Tibial artery (tissue), 4 donors: ENCODE data around the gene CPSF2.

Source experiments
- DNase-seq, 2 donors: peaks; one replicate each; pipeline ENCODE4 v3.0.0-alpha.2; 2019
- H3K27ac ChIP-seq, 2 donors: fragments of 200-600 bp; sonication (generic) in 1 of 2; 1 replicate in 1 of 2; 2 replicates in 1 of 2; pipeline ENCODE4 v1.5.1; 2018 to 2019; ENCODE audit warnings: mild to moderate bottlenecking in 1 of 2
- H3K27me3 ChIP-seq, 2 donors: fragments of 200-600 bp; sonication (generic) in 1 of 2; one replicate each; pipeline versions ENCODE4 v1.5.1 to v1.6.0; 2016 to 2019
- H3K36me3 ChIP-seq, 3 donors: fragments of 200-600 bp; sonication (generic) in 2 of 3; one replicate each; pipeline ENCODE4 v1.5.1; 2016 to 2019; ENCODE audit warnings: mild to moderate bottlenecking in 2 of 3
- H3K4me1 ChIP-seq, 4 donors: fragments of 200-600 bp; sonication (generic) in 2 of 4; 1 replicate in 3 of 4; 2 replicates in 1 of 4; pipeline ENCODE4 v1.5.1; 2016 to 2019
- H3K4me3 ChIP-seq, 2 donors: fragments of 200-600 bp; sonication (generic) in 1 of 2; 1 replicate in 1 of 2; 2 replicates in 1 of 2; pipeline ENCODE4 v1.5.1; 2018 to 2019; ENCODE audit warnings: mild to moderate bottlenecking in 2 of 2
- H3K9me3 ChIP-seq, 3 donors: fragments of 200-600 bp; sonication (generic) in 1 of 3; one replicate each; pipeline ENCODE4 v1.5.1; 2016 to 2019
- CTCF ChIP-seq, 2 experiments: fragments of 200-600 bp in 1 of 2; fragments of 450-650 bp in 1 of 2; IDR thresholded peaks; one replicate each; pipeline ENCODE4 v1.5.1; 2017 to 2019; ENCODE audit warnings: antibody characterized with exemption in 2 of 2, mild to moderate bottlenecking in 1 of 2, moderate library complexity in 1 of 2
- intact Hi-C: fragments of 100-400 bp; cut with DNase I; formaldehyde crosslinking; loops from one replicate; pipeline ENCODE4 v1.15.0; 2023; ENCODE audit warnings: low total_unique reads

The CPSF2 gene

GRCh38 chr14:92134456-92134855 lies 12.7 kb downstream of the CPSF2 start:
- no peak for DNase-seq
- peaks cover 19 to 89% (median 82%) of the 10 kb centered on the region in 3 donors for H3K36me3 ChIP-seq
- no peak overlapping the region for H3K27ac ChIP-seq
- H3K27me3 ChIP-seq, result no peaks in the 10 kb centered on the region
- intact Hi-C loops, result loop anchor here (10.0 kb wide), 1 partner anchor 550 kb away; no protein-coding TSS in a partner anchor
- no peaks in the 10 kb centered on the region for H3K4me1 ChIP-seq
- H3K9me3 ChIP-seq, result no peaks in the 10 kb centered on the region
- no peak overlapping the region for H3K4me3 ChIP-seq
- TF ChIP-seq CTCF (IDR thresholded peaks at IDR 0.05), result no peak

GRCh38 chr14:92135269-92135668 lies 13.5 kb downstream of the CPSF2 start:
- TF ChIP-seq CTCF (IDR thresholded peaks at IDR 0.05), result peak; percentile 45 to 53
- H3K36me3 ChIP-seq, result peaks cover 21 to 87% (median 83%) of the 10 kb centered on the region in 3 donors
- no peaks in the 10 kb centered on the region for H3K4me1 ChIP-seq
- intact Hi-C loops, result loop anchor here (10.0 kb wide), 1 partner anchor 550 kb away; no protein-coding TSS in a partner anchor
- H3K27ac ChIP-seq, result no peak overlapping the region
- H3K27me3 ChIP-seq, result no peaks in the 10 kb centered on the region
- no peaks in the 10 kb centered on the region for H3K9me3 ChIP-seq
- no peak overlapping the region for H3K4me3 ChIP-seq
- DNase-seq, result no peak

GRCh38 chr14:92143309-92143708 lies 21.5 kb downstream of the CPSF2 start:
- no peak overlapping the region for H3K27ac ChIP-seq
- no peak for DNase-seq
- no peaks in the 10 kb centered on the region for H3K9me3 ChIP-seq
- no peak overlapping the region for H3K4me3 ChIP-seq
- H3K36me3 ChIP-seq, result peaks cover 53 to 92% (median 87%) of the 10 kb centered on the region in 3 donors
- H3K27me3 ChIP-seq, result no peaks in the 10 kb centered on the region
- intact Hi-C loops, result no loop called here
- TF ChIP-seq CTCF (IDR thresholded peaks at IDR 0.05), result no peak
- H3K4me1 ChIP-seq, result no peaks in the 10 kb centered on the region

- no peak overlapping the region for H3K4me3 ChIP-seq
- DNase-seq, result no peak
- H3K9me3 ChIP-seq, result no peaks in the 10 kb centered on the region
- no peak overlapping the region for H3K27ac ChIP-seq
- intact Hi-C loops, result no loop called here
- no peak for TF ChIP-seq CTCF (IDR thresholded peaks at IDR 0.05)
- H3K27me3 ChIP-seq, result no peaks in the 10 kb centered on the region
- H3K4me1 ChIP-seq, result no peaks in the 10 kb centered on the region
- peaks cover 53 to 92% (median 84%) of the 10 kb centered on the region in 3 donors for H3K36me3 ChIP-seq
Observed at GRCh38 chr14:92143962-92144361, 22.2 kb downstream of the CPSF2 start.

GRCh38 chr14:92144708-92145107 lies 22.9 kb downstream of the CPSF2 start:
- no peak overlapping the region for H3K27ac ChIP-seq
- TF ChIP-seq CTCF (IDR thresholded peaks at IDR 0.05), result no peak
- no peaks in the 10 kb centered on the region for H3K27me3 ChIP-seq
- H3K36me3 ChIP-seq, result peaks cover 58 to 88% (median 83%) of the 10 kb centered on the region in 3 donors
- DNase-seq, result no peak
- H3K4me3 ChIP-seq, result no peak overlapping the region
- H3K4me1 ChIP-seq, result no peaks in the 10 kb centered on the region
- H3K9me3 ChIP-seq, result no peaks in the 10 kb centered on the region
- intact Hi-C loops, result no loop called here

- DNase-seq, result no peak
- no peak overlapping the region for H3K4me3 ChIP-seq
- H3K9me3 ChIP-seq, result no peaks in the 10 kb centered on the region
- intact Hi-C loops, result no loop called here
- TF ChIP-seq CTCF (IDR thresholded peaks at IDR 0.05), result no peak
- peaks cover 42 to 53% (median 47%) of the 10 kb centered on the region in 3 donors for H3K36me3 ChIP-seq
- no peaks in the 10 kb centered on the region for H3K27me3 ChIP-seq
- H3K27ac ChIP-seq, result peak overlapping the region in 1 of 2 donors; percentile 25
- H3K4me1 ChIP-seq, result peaks cover 0 to 11% (median 3%) of the 10 kb centered on the region in 4 donors
Observed at GRCh38 chr14:92153581-92153980, 31.8 kb downstream of the CPSF2 start.
